ENCODE data around the gene ETNK1. TPM values are rescaled to one million over a fixed set of nuclear protein-coding genes. Genes with fewer than 3 reads are reported as not detected.

Gene ETNK1
- total RNA-seq, 1 donor from 2014 or later, result 23.3 TPM

GRCh38 chr12:22738945-22739344 is 114.0 kb downstream of the ETNK1 start:
- no peak for TF ChIP-seq POLR2A (IDR thresholded peaks at IDR 0.05)
- no peak for TF ChIP-seq CTCF (IDR thresholded peaks at IDR 0.05)
- no peak for TF ChIP-seq POLR2AphosphoS5 (IDR thresholded peaks at IDR 0.05; ENCODE audit: insufficient read depth in 1 of 2, low read depth in 1 of 2)
- H3K9me3 ChIP-seq, result no peaks in the 10 kb centered on the region
- H3K27ac ChIP-seq, result no peak overlapping the region

More at GRCh38 chr12:22738945-22739344, 114.0 kb downstream of the ETNK1 start:
- DNase-seq (ENCODE audit: extremely low spot score in 2 of 2), result no peak
- H3K4me1 ChIP-seq, result no peaks in the 10 kb centered on the region
- intact Hi-C loops (cut with DNase I), result no loop called here
- H3K4me3 ChIP-seq, result no peak overlapping the region
- no peaks in the 10 kb centered on the region for H3K36me3 ChIP-seq
- H3K27me3 ChIP-seq, result no peaks in the 10 kb centered on the region

Small RNA genes within 50 kb of the gene (small RNA-seq; reads per million reads assigned to genes)
- gene RPS27P22, result not detected

Other genes with a start within 250 kb of the ETNK1 start
- gene C2CD5, start 80.6 kb upstream of the ETNK1 start, total RNA-seq, result 49.1 TPM